Omental fat pad (tissue), 4 donors: ENCODE measurements around the gene ELP4. TPM values are rescaled to one million over a fixed set of nuclear protein-coding genes. Genes with fewer than 3 reads are reported as not detected.

Experiments
- ATAC-seq: fragments of 150-250 bp; one replicate; pipeline ENCODE4 v1.9.1; 2016; ENCODE audit warnings: mild to moderate bottlenecking, moderate library complexity; ENCODE audit not compliant: low FRiP score
- DNase-seq: peaks from one replicate; pipeline ENCODE4 v3.0.0-alpha.2; 2019; ENCODE audit warnings: low spot score
- CTCF ChIP-seq, 3 donors: fragments of 450-650 bp; IDR thresholded peaks; one replicate each; pipeline ENCODE4 v1.5.1; 2016 to 2017; ENCODE audit warnings: antibody characterized with exemption in 3 of 3, mild to moderate bottlenecking in 3 of 3, moderate library complexity in 2 of 3
- total RNA-seq, 4 donors: library from RNA; depleted of rRNA; stranded (reverse); fragments of >200 nt; gene quantifications; one replicate each; pipeline ENCODE4 v1.1.0, GENCODE V29; 2016

ELP4 gene
- total RNA-seq, 4 donors from 2014 or later = 14.1 to 32.0 (median 20.8) TPM

GRCh38 chr11:31825838-31826484, 316.4 kb downstream of the ELP4 start:
- TF ChIP-seq CTCF (IDR thresholded peaks at IDR 0.05) = no peak
- ATAC-seq (no peak), DNase-seq (no peak)

GRCh38 chr11:31826536-31827438, 317.2 kb downstream of the ELP4 start:
- DNase-seq (no peak), ATAC-seq (no peak)
- TF ChIP-seq CTCF (IDR thresholded peaks at IDR 0.05) = no peak

- DNase-seq (no peak), ATAC-seq (no peak)
- no peak for TF ChIP-seq CTCF (IDR thresholded peaks at IDR 0.05)
Observed at GRCh38 chr11:31827455-31828206, 318.1 kb downstream of the ELP4 start.

GRCh38 chr11:31828217-31828616, 318.6 kb downstream of the ELP4 start:
- TF ChIP-seq CTCF (IDR thresholded peaks at IDR 0.05) = no peak
- DNase-seq = no peak

GRCh38 chr11:31830406-31830805, 320.8 kb downstream of the ELP4 start:
- no peak for DNase-seq

More at GRCh38 chr11:31828217-31828616, 318.6 kb downstream of the ELP4 start:
- ATAC-seq = no peak

GRCh38 chr11:31834237-31834636, 324.7 kb downstream of the ELP4 start:
- ATAC-seq = no peak
- DNase-seq = no peak

More at GRCh38 chr11:31830406-31830805, 320.8 kb downstream of the ELP4 start:
- no peak for ATAC-seq
- TF ChIP-seq CTCF (IDR thresholded peaks at IDR 0.05) = no peak

More at GRCh38 chr11:31834237-31834636, 324.7 kb downstream of the ELP4 start:
- no peak for TF ChIP-seq CTCF (IDR thresholded peaks at IDR 0.05)

Other genes starting within 250 kb of the ELP4 start
- 1 to 10 TPM in 1 of 4 donors, under 1 TPM in 2, not detected in 1; 0.06 to 1.7 (median 0.36) TPM for gene DCDC1, start 140.0 kb upstream of the ELP4 start, total RNA-seq
- gene DNAJC24, start 139.9 kb upstream of the ELP4 start, total RNA-seq = 10 to 100 TPM; 11.6 to 19.5 (median 13.9) TPM
- gene IMMP1L, start 145 bp upstream of the ELP4 start, total RNA-seq = 10 to 100 TPM in 3 of 4 donors, 1 to 10 TPM in 1; 8.0 to 32.3 (median 19.2) TPM